ENCODE data around the gene TCP11.

GRCh38 chr6:35178932-35179832 lies 38.0 kb upstream of the TCP11 start:
- TF ChIP-seq POLR2A (IDR thresholded peaks at IDR 0.05) (no peak), POLR2AphosphoS5 (IDR thresholded peaks at IDR 0.05) (no peak)
- TF ChIP-seq, protein P1, sequence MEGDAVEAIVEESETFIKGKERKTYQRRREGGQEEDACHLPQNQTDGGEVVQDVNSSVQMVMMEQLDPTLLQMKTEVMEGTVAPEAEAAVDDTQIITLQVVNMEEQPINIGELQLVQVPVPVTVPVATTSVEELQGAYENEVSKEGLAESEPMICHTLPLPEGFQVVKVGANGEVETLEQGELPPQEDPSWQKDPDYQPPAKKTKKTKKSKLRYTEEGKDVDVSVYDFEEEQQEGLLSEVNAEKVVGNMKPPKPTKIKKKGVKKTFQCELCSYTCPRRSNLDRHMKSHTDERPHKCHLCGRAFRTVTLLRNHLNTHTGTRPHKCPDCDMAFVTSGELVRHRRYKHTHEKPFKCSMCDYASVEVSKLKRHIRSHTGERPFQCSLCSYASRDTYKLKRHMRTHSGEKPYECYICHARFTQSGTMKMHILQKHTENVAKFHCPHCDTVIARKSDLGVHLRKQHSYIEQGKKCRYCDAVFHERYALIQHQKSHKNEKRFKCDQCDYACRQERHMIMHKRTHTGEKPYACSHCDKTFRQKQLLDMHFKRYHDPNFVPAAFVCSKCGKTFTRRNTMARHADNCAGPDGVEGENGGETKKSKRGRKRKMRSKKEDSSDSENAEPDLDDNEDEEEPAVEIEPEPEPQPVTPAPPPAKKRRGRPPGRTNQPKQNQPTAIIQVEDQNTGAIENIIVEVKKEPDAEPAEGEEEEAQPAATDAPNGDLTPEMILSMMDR (IDR thresholded peaks at IDR 0.05 in 8 of 11, conservative IDR thresholded peaks at IDR 0.05 in 3 of 11): no peak
